HUES48 (cell line): Measurements from ENCODE around the gene GPR148.
"Not testable (repeated sequence)": the region's sequence is repeated elsewhere in the genome, so short reads cannot be mapped to it uniquely, and the experiment has no call there.

Experiments
- H3K27ac ChIP-seq: one replicate; pipeline ENCODE4 v1.7.0; 2013; ENCODE audit warnings: low read depth, low read length, inconsistent platforms
- H3K27me3 ChIP-seq: 2 replicates; pipeline ENCODE4 v1.6.1; 2013; ENCODE audit warnings: mild to moderate bottlenecking, low read length; ENCODE audit not compliant: control insufficient read depth, insufficient read depth
- H3K36me3 ChIP-seq: 2 replicates; pipeline ENCODE4 v1.6.1; 2013; ENCODE audit warnings: low read length; ENCODE audit not compliant: control insufficient read depth, insufficient read depth
- H3K4me1 ChIP-seq: 2 replicates; pipeline ENCODE4 v1.6.1; 2013; ENCODE audit warnings: mild to moderate bottlenecking, low read length; ENCODE audit not compliant: control insufficient read depth, insufficient read depth
- H3K4me3 ChIP-seq: 2 replicates; pipeline ENCODE4 v1.5.1; 2013; ENCODE audit warnings: mild to moderate bottlenecking, low read depth, low read length
- H3K9ac ChIP-seq: 2 replicates; pipeline ENCODE4 v1.6.1; 2013; ENCODE audit warnings: mild to moderate bottlenecking, low read depth, low read length, moderate library complexity
- H3K9me3 ChIP-seq: 2 replicates; pipeline ENCODE4 v1.6.1; 2013; ENCODE audit warnings: low read length; ENCODE audit not compliant: control insufficient read depth, insufficient read depth

Gene GPR148, protein sequence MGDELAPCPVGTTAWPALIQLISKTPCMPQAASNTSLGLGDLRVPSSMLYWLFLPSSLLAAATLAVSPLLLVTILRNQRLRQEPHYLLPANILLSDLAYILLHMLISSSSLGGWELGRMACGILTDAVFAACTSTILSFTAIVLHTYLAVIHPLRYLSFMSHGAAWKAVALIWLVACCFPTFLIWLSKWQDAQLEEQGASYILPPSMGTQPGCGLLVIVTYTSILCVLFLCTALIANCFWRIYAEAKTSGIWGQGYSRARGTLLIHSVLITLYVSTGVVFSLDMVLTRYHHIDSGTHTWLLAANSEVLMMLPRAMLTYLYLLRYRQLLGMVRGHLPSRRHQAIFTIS

DNA sequence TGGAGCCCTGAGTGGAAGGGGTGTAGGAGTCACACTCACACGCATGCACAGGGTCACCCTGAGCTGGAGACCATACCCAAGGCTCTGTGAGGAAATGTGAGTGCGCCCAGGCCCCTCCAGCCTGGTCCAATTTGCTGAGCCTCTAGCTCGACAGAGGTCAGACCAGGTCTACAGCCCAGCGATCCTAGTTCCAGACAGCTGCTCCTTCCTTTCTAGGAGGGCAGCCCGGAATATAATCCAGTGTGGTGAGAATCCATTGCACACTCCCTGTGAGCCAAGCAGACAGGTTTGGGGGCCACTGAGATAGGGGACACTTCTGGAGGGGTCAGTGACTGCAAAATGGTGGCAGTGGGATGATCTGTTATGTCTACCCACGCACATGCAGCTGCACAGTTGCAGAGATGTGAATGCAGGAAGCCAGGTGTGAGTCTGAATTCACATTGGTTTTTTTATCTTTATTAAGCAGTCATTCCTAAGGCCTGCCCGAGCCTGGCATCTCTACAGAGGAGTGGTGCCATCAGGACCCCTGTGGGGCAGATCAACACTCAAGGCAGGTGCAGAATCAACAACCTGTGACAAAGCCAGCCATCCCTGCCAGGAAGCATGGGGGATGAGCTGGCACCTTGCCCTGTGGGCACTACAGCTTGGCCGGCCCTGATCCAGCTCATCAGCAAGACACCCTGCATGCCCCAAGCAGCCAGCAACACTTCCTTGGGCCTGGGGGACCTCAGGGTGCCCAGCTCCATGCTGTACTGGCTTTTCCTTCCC is at the start of gene GPR148:
TSS of gene GPR148 (plus strand) at position 522 of the 768 bp plus-strand sequence. CDS start at position 604, 82 bp downstream.
- Histone ChIP-seq H3K9ac (no peak within 1 kb of the TSS), H3K27ac (no peak within 1 kb of the TSS)

DNA sequence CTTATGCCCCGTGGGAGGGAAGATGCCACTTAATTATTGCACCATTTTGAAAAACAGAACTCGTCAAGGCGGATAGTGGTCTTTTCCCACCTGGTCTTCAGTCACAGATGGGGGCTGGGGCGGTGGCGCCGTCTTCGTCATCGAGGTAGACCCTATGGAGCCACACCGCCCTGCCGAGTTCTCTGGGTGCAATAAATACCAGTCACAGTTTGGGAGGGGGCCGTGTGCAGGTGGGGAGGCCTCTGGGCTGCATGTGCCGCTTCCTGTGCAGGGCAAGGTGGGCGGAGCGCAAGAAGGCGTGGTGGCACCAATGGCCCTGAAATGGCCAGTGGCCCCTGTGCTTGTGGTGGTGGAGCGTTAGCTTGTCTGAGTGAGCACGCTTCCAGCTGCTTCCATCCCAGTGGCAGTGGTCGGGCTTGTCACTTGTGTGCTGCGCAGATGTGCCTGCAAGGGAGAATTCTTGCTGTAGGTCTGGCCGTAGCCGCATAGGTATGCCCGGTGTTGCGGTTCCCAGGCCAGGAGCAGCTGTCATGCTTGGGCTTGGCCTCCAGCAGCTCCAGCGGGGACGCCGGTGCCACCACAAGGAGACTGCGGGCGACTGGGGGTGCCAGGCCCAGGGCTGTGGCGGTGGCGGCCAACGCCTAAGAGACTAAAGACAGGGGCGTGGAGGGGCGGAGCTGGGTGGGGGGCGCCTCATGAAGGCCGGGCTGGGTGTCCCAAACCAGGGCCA is 36.7 kb upstream of the GPR148 start:
- H3K9ac ChIP-seq, H3K27me3 ChIP-seq, H3K27ac ChIP-seq, H3K4me1 ChIP-seq, H3K9me3 ChIP-seq, H3K4me3 ChIP-seq, H3K36me3 ChIP-seq: not testable (repeated sequence)

More for the DNA sequence above, at the start of gene GPR148:
- no peaks in the 10 kb centered on the region for H3K36me3 ChIP-seq
- no peaks in the 10 kb centered on the region for H3K9me3 ChIP-seq
- H3K27me3 ChIP-seq: peaks cover 16% of the 10 kb centered on the region
- H3K4me3 ChIP-seq: peak within 1 kb of the TSS; percentile 83
- peaks cover 12% of the 10 kb centered on the region; the same call in 1 of the 2 replicates for H3K4me1 ChIP-seq

DNA sequence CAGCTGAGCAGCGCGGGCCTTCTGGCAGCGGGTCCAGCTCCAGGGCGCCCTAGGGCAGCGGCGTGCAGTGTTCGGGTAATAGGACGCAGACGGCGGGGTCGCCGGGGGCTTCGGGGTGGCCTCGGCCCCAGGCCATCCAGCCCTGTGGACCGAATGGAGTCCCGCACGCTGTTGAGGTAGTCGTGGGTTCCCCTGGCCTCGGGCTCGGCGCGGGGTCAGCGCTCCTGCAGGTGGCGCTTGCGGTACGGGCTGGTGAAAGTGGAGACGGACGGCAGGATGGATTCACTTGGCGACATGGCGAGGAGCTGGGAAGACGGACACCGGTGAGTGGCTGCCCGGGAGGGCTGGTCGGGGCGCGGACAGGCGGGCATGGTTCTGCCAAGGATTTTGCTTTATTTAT is 35.4 kb upstream of the GPR148 start:
- H3K36me3 ChIP-seq, H3K9me3 ChIP-seq, H3K4me1 ChIP-seq, H3K9ac ChIP-seq, H3K27ac ChIP-seq, H3K27me3 ChIP-seq: not testable (repeated sequence)
- H3K4me3 ChIP-seq: peak overlapping the region; percentile 51

DNA sequence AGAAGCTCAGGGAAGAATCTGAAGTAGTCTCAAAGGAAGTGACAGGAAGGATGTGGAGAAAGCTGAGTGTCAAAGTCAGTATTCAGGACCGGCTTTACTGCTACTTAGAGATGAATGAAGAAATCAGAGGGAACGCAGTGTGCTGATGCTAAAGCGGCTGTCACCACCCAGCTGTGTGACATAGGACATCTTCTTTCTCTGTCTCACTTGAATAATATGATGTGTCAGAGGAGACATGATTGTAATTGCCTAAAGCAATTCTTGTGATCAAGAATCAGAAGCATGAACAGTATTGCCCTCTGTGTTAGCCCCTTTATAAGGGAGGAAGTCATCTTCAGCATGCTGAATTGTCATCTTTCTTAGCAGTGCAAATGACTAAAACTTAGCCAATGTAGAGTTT is 25.6 kb upstream of the GPR148 start:
- not testable (repeated sequence) for H3K9me3 ChIP-seq, H3K27me3 ChIP-seq, H3K27ac ChIP-seq, H3K9ac ChIP-seq, H3K4me1 ChIP-seq, H3K4me3 ChIP-seq, H3K36me3 ChIP-seq

DNA sequence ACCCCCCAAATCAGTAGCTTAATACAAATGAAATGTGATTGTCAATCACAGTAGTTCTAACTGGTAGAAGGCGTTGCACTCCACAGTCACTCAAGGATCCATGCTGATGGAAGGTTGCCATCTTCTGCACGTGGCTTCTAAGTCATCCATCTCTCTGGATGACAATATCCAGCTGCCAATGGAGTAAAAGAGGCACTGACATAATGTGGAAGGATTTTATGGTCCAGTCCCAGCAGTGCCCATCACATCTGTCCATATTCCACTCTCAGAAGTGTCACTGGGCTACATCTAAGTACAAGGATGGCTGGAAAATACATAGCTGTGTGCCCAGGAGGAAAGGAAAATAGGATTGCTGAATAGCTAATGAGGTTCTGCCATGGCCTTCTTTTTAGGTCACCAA is 14.1 kb upstream of the GPR148 start:
- not testable (repeated sequence) for H3K9me3 ChIP-seq, H3K4me1 ChIP-seq, H3K27ac ChIP-seq, H3K36me3 ChIP-seq, H3K9ac ChIP-seq, H3K27me3 ChIP-seq, H3K4me3 ChIP-seq

DNA sequence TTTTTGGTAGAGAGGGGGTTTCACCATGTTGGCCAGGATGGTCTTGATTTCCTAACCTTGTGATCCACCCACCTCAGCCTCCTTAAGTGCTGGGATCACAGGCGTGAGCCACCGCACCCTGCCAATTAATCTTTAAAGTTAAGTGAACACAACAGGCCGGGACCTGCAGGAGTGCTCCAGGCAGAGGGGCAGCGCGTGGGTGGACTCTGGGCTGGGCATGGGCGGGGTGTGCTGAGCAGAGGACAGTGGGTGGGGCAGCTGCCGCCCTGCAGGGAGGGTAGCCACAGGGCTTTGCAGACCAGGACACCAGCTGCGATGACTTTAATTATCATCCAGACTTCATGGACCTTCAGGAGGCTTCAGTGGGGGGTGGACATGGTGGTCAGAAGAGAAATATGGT is 8.8 kb upstream of the GPR148 start:
- Histone ChIP-seq H3K9ac (no peak overlapping the region), H3K36me3 (no peaks in the 10 kb centered on the region), H3K27ac (no peak overlapping the region), H3K4me1 (no peaks in the 10 kb centered on the region), H3K9me3 (no peaks in the 10 kb centered on the region), H3K4me3 (no peak overlapping the region), H3K27me3 (no peaks in the 10 kb centered on the region)

DNA sequence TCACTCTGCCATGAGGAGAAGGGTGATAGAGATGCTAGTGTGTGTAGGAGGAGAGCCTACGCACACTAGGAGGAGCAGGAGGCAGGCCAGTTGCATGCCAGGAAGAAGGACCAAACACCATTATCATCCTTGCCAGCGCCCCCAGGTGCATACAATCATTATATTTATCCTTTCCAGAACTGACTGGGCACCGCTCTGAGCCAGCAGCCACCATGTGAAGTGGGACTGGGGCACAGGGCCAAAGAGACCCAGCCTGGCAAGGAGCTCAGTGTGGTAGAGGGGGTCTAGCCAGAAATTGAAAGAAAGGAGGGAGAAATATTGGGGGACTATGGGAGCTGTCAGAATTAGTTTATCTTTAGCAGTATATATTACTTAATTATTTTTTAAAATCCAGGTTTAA is 8.3 kb upstream of the GPR148 start:
- Histone ChIP-seq H3K9ac (no peak overlapping the region), H3K9me3 (no peaks in the 10 kb centered on the region), H3K27me3 (no peaks in the 10 kb centered on the region), H3K27ac (no peak overlapping the region), H3K36me3 (no peaks in the 10 kb centered on the region), H3K4me1 (no peaks in the 10 kb centered on the region), H3K4me3 (no peak overlapping the region)

DNA sequence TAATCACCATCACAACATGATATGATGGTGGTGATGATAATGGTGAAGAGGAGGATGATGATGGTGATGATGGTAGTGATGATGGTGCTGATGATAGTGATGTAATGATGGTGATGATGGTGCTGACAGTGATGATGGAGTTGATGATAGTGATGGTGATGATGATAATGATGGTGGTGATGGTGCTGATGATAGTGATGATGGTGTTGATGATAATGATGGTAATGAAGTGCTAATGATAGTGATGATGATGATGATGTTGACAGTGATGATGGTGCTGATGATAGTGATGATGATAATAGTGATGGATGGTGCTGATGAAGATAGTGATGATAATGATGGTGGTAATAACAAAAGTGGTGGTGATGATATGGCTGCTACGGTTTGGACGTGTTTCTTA is 4.4 kb upstream of the GPR148 start:
- H3K9me3 ChIP-seq: no peaks in the 10 kb centered on the region
- no peak overlapping the region for H3K4me3 ChIP-seq
- no peak overlapping the region for H3K27ac ChIP-seq
- H3K9ac ChIP-seq: no peak overlapping the region
- H3K36me3 ChIP-seq: no peaks in the 10 kb centered on the region
- peaks cover 12% of the 10 kb centered on the region; the same call in 1 of the 2 replicates for H3K4me1 ChIP-seq
- peaks cover 16% of the 10 kb centered on the region for H3K27me3 ChIP-seq

DNA sequence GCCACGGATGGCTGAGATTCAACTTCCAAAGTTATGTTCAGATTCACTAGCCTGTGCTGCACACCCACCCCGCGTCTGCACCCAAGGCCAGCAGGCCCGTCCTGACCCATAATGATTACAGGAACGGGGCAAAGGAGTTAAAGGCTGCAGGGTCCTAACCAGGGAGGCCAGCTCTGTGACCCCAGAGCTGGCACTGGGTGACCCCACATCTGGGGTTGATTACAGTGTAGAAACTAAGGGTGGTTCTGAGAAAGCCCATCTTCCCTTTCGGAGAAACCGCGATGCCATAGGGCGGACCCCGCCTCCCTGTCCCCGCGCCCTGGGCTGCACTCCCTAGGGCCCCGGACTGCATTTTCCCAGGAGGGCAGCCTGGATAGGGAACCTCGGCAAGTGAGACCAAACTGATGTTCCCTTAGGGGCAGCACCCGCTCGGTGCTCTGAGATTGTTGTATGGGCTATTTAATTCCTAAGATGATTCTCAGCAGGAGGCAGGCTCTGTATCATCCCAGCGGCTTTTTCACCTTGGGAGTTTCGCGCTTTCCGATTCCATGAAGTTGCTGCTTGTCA is 2.2 kb upstream of the GPR148 start:
- peaks cover 16% of the 10 kb centered on the region for H3K27me3 ChIP-seq
- peaks cover 12% of the 10 kb centered on the region; the same call in 1 of the 2 replicates for H3K4me1 ChIP-seq
- H3K27ac ChIP-seq: peak overlapping the region; percentile 68
- no peaks in the 10 kb centered on the region for H3K36me3 ChIP-seq
- no peaks in the 10 kb centered on the region for H3K9me3 ChIP-seq
- H3K9ac ChIP-seq: peak overlapping the region; percentile 29; the same call in 1 of the 2 replicates
- peak overlapping the region; percentile 83 for H3K4me3 ChIP-seq

DNA sequence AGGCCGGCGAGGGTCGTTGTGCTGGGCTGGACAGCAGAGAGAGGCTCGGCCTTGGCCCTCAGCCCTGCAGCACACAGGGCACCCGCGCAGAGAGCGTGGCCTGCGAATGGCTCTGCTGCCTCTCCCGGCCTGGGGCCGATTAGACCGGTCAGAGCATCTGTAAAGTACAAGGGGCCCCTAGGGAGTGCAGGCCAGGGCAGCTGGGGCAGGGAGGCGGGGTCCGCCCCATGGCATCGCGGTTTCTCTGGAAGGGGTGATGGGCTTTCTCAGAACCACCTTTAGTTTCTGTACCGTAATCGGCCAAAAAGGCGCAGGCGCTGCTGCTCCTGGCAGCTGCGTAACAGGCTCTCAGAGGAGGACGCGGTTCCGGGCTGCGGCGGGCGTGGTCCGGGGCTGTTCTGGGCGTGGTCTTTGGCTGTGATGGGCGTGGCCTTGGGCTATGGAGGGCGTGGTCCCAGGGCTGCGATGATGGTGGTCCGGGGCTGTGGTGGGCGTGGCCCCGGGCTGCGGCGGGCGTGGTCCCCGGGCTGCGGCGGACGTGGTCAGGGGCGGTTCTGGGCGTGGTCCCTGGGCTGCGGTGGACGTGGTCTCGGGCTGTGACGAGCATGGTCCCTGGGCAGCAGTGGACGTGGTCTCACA is 1.5 kb upstream of the GPR148 start:
- H3K9ac ChIP-seq: peak overlapping the region; percentile 29; the same call in 1 of the 2 replicates

More for the DNA sequence above, 1.5 kb upstream of the GPR148 start:
- Histone ChIP-seq H3K9me3 (no peaks in the 10 kb centered on the region), H3K4me3 (peak overlapping the region; percentile 83), H3K4me1 (peaks cover 12% of the 10 kb centered on the region; the same call in 1 of the 2 replicates), H3K36me3 (no peaks in the 10 kb centered on the region), H3K27ac (peak overlapping the region; percentile 68), H3K27me3 (peaks cover 16% of the 10 kb centered on the region)
